Transverse colon (tissue), 4 donors: ENCODE results near the gene TMC3. TPM values are rescaled to one million over a fixed set of nuclear protein-coding genes. Genes with fewer than 3 reads are reported as not detected.

Source experiments
- DNase-seq: peaks from one replicate; pipeline ENCODE4 v3.0.0-alpha.2; 2019
- H3K27ac ChIP-seq, 4 donors: fragments of 200-600 bp; sonication (generic); 2 replicates each; pipeline ENCODE4 v1.5.1; 2016 to 2018; ENCODE audit warnings: inconsistent platforms in 4 of 4
- H3K27me3 ChIP-seq: fragments of 200-600 bp; sonication (generic); 2 replicates; pipeline ENCODE4 v1.5.1; 2017; ENCODE audit warnings: inconsistent platforms
- H3K36me3 ChIP-seq, 4 donors: fragments of 200-600 bp; sonication (generic); 2 replicates each; pipeline ENCODE4 v1.5.1; 2017 to 2019; ENCODE audit warnings: inconsistent platforms in 4 of 4
- H3K4me1 ChIP-seq, 4 donors: fragments of 200-600 bp; sonication (generic); 2 replicates each; pipeline ENCODE4 v1.5.1; 2017 to 2020; ENCODE audit warnings: inconsistent platforms in 4 of 4
- H3K4me3 ChIP-seq, 4 donors: fragments of 200-600 bp; sonication (generic); 1 replicate in 1 of 4; 2 replicates in 3 of 4; pipeline versions ENCODE4 v1.5.1 to v1.6.1; 2017 to 2019; ENCODE audit warnings: inconsistent platforms in 4 of 4
- H3K9me3 ChIP-seq, 2 donors: fragments of 200-600 bp; sonication (generic); 2 replicates each; pipeline ENCODE4 v1.5.1; 2017 to 2019; ENCODE audit warnings: inconsistent platforms in 2 of 2
- CTCF ChIP-seq, 5 experiments: fragments of 200-600 bp in 3 of 5; fragments of 450-650 bp in 2 of 5; sonication (generic) in 3 of 5; IDR thresholded peaks; 1 replicate in 2 of 5; 2 replicates in 3 of 5; pipeline ENCODE4 v1.5.1; 2016 to 2017; ENCODE audit warnings: antibody characterized with exemption in 5 of 5, inconsistent platforms in 3 of 5, mild to moderate bottlenecking in 2 of 5, moderate library complexity in 1 of 5
- EP300 ChIP-seq: sonication (generic); formaldehyde crosslinking; IDR thresholded peaks from one replicate; pipeline ENCODE4 v1.6.1; 2017; ENCODE audit warnings: antibody characterized with exemption, low read depth
- POLR2A ChIP-seq: fragments of 450-650 bp; IDR thresholded peaks from one replicate; pipeline ENCODE4 v1.6.1; 2016; ENCODE audit warnings: antibody characterized with exemption, mild to moderate bottlenecking, moderate library complexity
- POLR2AphosphoS5 ChIP-seq, 3 donors: sonication (generic); formaldehyde crosslinking; IDR thresholded peaks; one replicate each; pipeline ENCODE4 v1.6.1; 2016; ENCODE audit warnings: antibody characterized with exemption in 3 of 3
- WGBS, 2 donors: methylation state at CpG; one replicate each; pipeline ENCODE4 v1.1.5; 2018; ENCODE audit warnings: low coverage in 1 of 2; 5-methylcytosine and 5-hydroxymethylcytosine counted together
- in situ Hi-C, 4 donors: fragments of 200-750 bp; cut with MboI; loops; one replicate each; pipeline versions ENCODE4 v1.15.0 to v1.15.1; 2017; ENCODE audit warnings: low sequenced_read_pairs in 3 of 4, low pct_ligation_motif_present in 1 of 4, low pct_unique_long_range_greater_than_20kb in 1 of 4
- intact Hi-C: fragments of 100-400 bp; cut with DNase I; formaldehyde crosslinking; loops from one replicate; pipeline ENCODE4 v1.15.1; 2023; ENCODE audit warnings: low total_unique reads
- total RNA-seq, 4 donors: library from RNA; depleted of rRNA; stranded (reverse); fragments of >200 nt; gene quantifications; one replicate each; pipeline ENCODE4 v1.1.0, GENCODE V29; 2016

TMC3 gene
- total RNA-seq, 4 donors from 2014 or later, result 0.14 to 0.64 TPM; not detected in 2

GRCh38 chr15:81363718-81364500, 10.1 kb downstream of the TMC3 start:
- H3K27ac ChIP-seq, result no peak overlapping the region
- H3K4me1 ChIP-seq, result no peaks in the 10 kb centered on the region
- H3K9me3 ChIP-seq, result no peaks in the 10 kb centered on the region
- no peak overlapping the region for H3K4me3 ChIP-seq
- intact Hi-C loops, result no loop called here
- WGBS, 2 donors, result 70 to 73% methylated on average over 3 to 5 of the region's 5 CpGs
- no peaks in the 10 kb centered on the region for H3K27me3 ChIP-seq
- H3K36me3 ChIP-seq, result no peaks in the 10 kb centered on the region
- no peak for TF ChIP-seq CTCF (IDR thresholded peaks at IDR 0.05)
- no peak for TF ChIP-seq POLR2AphosphoS5 (IDR thresholded peaks at IDR 0.05)
- no peak for TF ChIP-seq EP300
- in situ Hi-C loops, result no loop called here
- no peak for DNase-seq

GRCh38 chr15:81363276-81363675, 10.7 kb downstream of the TMC3 start:
- TF ChIP-seq POLR2AphosphoS5 (IDR thresholded peaks at IDR 0.05) (no peak), POLR2A (no peak), EP300 (no peak), CTCF (IDR thresholded peaks at IDR 0.05) (no peak)
- Histone ChIP-seq H3K9me3 (no peaks in the 10 kb centered on the region), H3K4me1 (no peaks in the 10 kb centered on the region), H3K27me3 (no peaks in the 10 kb centered on the region), H3K36me3 (no peaks in the 10 kb centered on the region), H3K27ac (no peak overlapping the region), H3K4me3 (no peak overlapping the region)
- intact Hi-C loops (no loop called here), in situ Hi-C loops (no loop called here)
- no peak for DNase-seq
- 59 to 65% methylated on average over 2 to 3 of the region's 3 CpGs for WGBS, 2 donors

GRCh38 chr15:81362790-81363189, 11.2 kb downstream of the TMC3 start:
- no peak for DNase-seq
- Histone ChIP-seq H3K4me3 (no peak overlapping the region), H3K9me3 (no peaks in the 10 kb centered on the region), H3K27ac (no peak overlapping the region), H3K27me3 (no peaks in the 10 kb centered on the region), H3K36me3 (no peaks in the 10 kb centered on the region), H3K4me1 (no peaks in the 10 kb centered on the region)
- TF ChIP-seq POLR2AphosphoS5 (IDR thresholded peaks at IDR 0.05), result no peak
- TF ChIP-seq CTCF (IDR thresholded peaks at IDR 0.05), result no peak
- TF ChIP-seq POLR2A, result no peak
- no peak for TF ChIP-seq EP300
- in situ Hi-C loops, result no loop called here
- intact Hi-C loops, result no loop called here
- WGBS, 2 donors, result 91 to 100% methylated on average over 1 to 11 of the region's 11 CpGs

GRCh38 chr15:81361891-81362290, 12.1 kb downstream of the TMC3 start:
- Histone ChIP-seq H3K27ac (no peak overlapping the region), H3K36me3 (no peaks in the 10 kb centered on the region), H3K27me3 (no peaks in the 10 kb centered on the region), H3K4me1 (no peaks in the 10 kb centered on the region), H3K4me3 (no peak overlapping the region), H3K9me3 (no peaks in the 10 kb centered on the region)
- intact Hi-C loops, result no loop called here
- 93 to 96% methylated on average over 5 to 7 of the region's 7 CpGs for WGBS, 2 donors
- in situ Hi-C loops, result no loop called here
- TF ChIP-seq POLR2A (no peak), CTCF (IDR thresholded peaks at IDR 0.05) (no peak), EP300 (no peak), POLR2AphosphoS5 (IDR thresholded peaks at IDR 0.05) (no peak)
- DNase-seq, result no peak
